Keratinocyte (primary cell): Measurements from ENCODE around the gene ROR2. TPM values are rescaled to one million over a fixed set of nuclear protein-coding genes. Genes with fewer than 3 reads are reported as not detected.

Experiments used
- DNase-seq: peaks from one replicate; pipeline ENCODE4 v3.0.0-alpha.2; 2011; ENCODE audit warnings: low read depth, missing footprints, low spot score
- FAIRE-seq: peaks from 2 replicates; lab custom pipeline; 2011; peaks lifted over from hg19 to GRCh38; lab: Jason Lieb, UNC
- H2AFZ ChIP-seq: 2 replicates; pipeline ENCODE4 v1.6.0; 2012; ENCODE audit warnings: low read length, control low read depth, inconsistent platforms; ENCODE audit not compliant: control insufficient read depth
- H3K27ac ChIP-seq: 2 replicates; pipeline ENCODE4 v1.5.1; 2011; ENCODE audit warnings: low read length; ENCODE audit not compliant: control insufficient read depth, insufficient read depth
- H3K27me3 ChIP-seq: 3 replicates; pipeline ENCODE4 v1.6.0; 2011; ENCODE audit warnings: low read length; ENCODE audit not compliant: control insufficient read depth, insufficient read depth; ENCODE audit errors: extremely low read depth
- H3K36me3 ChIP-seq, 2 experiments: 2 replicates in 1 of 2; 3 replicates in 1 of 2; pipeline ENCODE4 v1.5.1; 2011; ENCODE audit warnings: low read length in 2 of 2, mild to moderate bottlenecking in 1 of 2; ENCODE audit not compliant: control insufficient read depth in 2 of 2, insufficient read depth in 2 of 2; ENCODE audit errors: extremely low read depth in 1 of 2
- H3K4me1 ChIP-seq: 3 replicates; pipeline ENCODE4 v1.5.1; 2011; ENCODE audit warnings: low read length; ENCODE audit not compliant: control insufficient read depth, insufficient read depth; ENCODE audit errors: extremely low read depth
- H3K4me2 ChIP-seq: 3 replicates; pipeline ENCODE4 v1.6.0; 2011; ENCODE audit warnings: low read depth, low read length; ENCODE audit not compliant: control insufficient read depth, insufficient read depth; ENCODE audit errors: extremely low read depth
- H3K4me3 ChIP-seq, 3 experiments: fragments of 200-600 bp in 1 of 3; sonication (generic) in 1 of 3; 2 replicates in 2 of 3; 3 replicates in 1 of 3; pipeline ENCODE4 v1.5.1; 2011 to 2016; ENCODE audit warnings: low read length in 3 of 3, mild to moderate bottlenecking in 3 of 3, control low read depth in 2 of 3, inconsistent platforms in 1 of 3, low read depth in 1 of 3, mixed read lengths in 1 of 3, mixed run types in 1 of 3, moderate library complexity in 1 of 3; ENCODE audit not compliant: control insufficient read depth in 2 of 3, insufficient read depth in 2 of 3; ENCODE audit errors: extremely low read depth in 1 of 3
- H3K79me2 ChIP-seq: 2 replicates; pipeline ENCODE4 v1.6.0; 2012; ENCODE audit warnings: low read length; ENCODE audit not compliant: control insufficient read depth, insufficient read depth
- H3K9ac ChIP-seq: 3 replicates; pipeline ENCODE4 v1.6.0; 2011; ENCODE audit warnings: low read length; ENCODE audit not compliant: control insufficient read depth, insufficient read depth; ENCODE audit errors: extremely low read depth
- H3K9me1 ChIP-seq: 3 replicates; pipeline ENCODE4 v1.6.0; 2011; ENCODE audit warnings: low read length; ENCODE audit not compliant: control insufficient read depth, insufficient read depth; ENCODE audit errors: extremely low read depth
- H3K9me3 ChIP-seq: 2 replicates; pipeline ENCODE4 v1.5.1; 2012; ENCODE audit warnings: low read depth, low read length; ENCODE audit not compliant: control insufficient read depth
- H4K20me1 ChIP-seq: 3 replicates; pipeline ENCODE4 v1.6.0; 2011; ENCODE audit warnings: low read length; ENCODE audit not compliant: control insufficient read depth, insufficient read depth; ENCODE audit errors: extremely low read depth
- CTCF ChIP-seq, 3 experiments: IDR thresholded peaks in 1 of 3; conservative IDR thresholded peaks in 1 of 3; optimal IDR thresholded peaks in 1 of 3; 2 replicates in 2 of 3; 3 replicates in 1 of 3; pipeline versions ENCODE3 to v1.5.1; 2011; ENCODE audit warnings: low read length in 3 of 3, mild to moderate bottlenecking in 3 of 3, moderate library complexity in 2 of 3, control low read depth in 1 of 3, inconsistent platforms in 1 of 3; ENCODE audit not compliant: insufficient read depth in 2 of 3; ENCODE audit errors: extremely low read depth in 1 of 3
- EZH2 ChIP-seq: IDR thresholded peaks from one replicate; pipeline ENCODE4 v1.6.1; 2012; ENCODE audit warnings: inconsistent platforms, mild to moderate bottlenecking, low read length, moderate library complexity
- dilution Hi-C: fragments of 300-500 bp; cut with MboI; formaldehyde crosslinking; loops from one replicate; pipeline ENCODE4 v1.7.0; 2020; ENCODE audit warnings: low sequenced_read_pairs; ENCODE audit not compliant: extremely low pct_ligation_motif_present
- polyA plus RNA-seq, 5 experiments: library from polyadenylated mRNA; depleted of rRNA in 3 of 5; stranded (reverse) in 3 of 5; stranded (forward) in 1 of 5; unstranded in 1 of 5; fragments of >200 nt; gene quantifications; 1 replicate in 1 of 5; 2 replicates in 3 of 5; 3 replicates in 1 of 5; pipeline versions ENCODE4 v1.2.1 to v1.2.3, GENCODE V29; 2011 to 2012; ENCODE audit warnings: missing spikeins in 2 of 5, low read depth in 1 of 5, low replicate concordance in 1 of 5

ROR2 gene
- polyA plus RNA-seq, 1 donor (not counting 4 experiments of a cell fraction or from before 2014, with no cell fraction given): 0.22 TPM

- no peak for FAIRE-seq
- H4K20me1 ChIP-seq: no peaks in the 10 kb centered on the region
Measured at GRCh38 chr9:91923145-91923544, 26.9 kb downstream of the ROR2 start.

DNA sequence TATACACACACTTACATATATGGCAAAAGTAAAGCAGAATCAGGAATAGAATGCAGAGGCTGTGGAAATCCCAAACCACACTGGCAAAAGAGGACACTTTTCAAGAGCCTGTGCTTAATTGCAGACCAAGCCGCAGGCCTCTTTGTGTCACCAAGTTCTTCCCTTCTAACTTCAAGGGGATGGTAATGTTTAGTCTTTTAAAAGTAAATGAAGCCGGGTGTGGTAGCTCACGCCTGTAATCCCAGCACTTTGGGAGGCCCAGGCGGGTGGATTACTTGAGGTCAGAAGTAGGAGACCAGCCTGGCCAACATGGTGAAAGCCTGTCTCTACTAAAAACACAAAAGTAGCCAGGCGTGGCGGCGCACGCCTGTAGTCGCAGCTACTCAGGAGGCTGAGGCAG lies 28.7 kb downstream of the ROR2 start:
- no peaks in the 10 kb centered on the region for H3K4me1 ChIP-seq
- FAIRE-seq (no peak), DNase-seq (no peak)
- H3K9me3 ChIP-seq: no peaks in the 10 kb centered on the region
- TF ChIP-seq EZH2: no peak
- TF ChIP-seq CTCF (optimal IDR thresholded peaks at IDR 0.05 in 1 of 3, IDR thresholded peaks at IDR 0.05 in 1 of 3, conservative IDR thresholded peaks at IDR 0.05 in 1 of 3; ENCODE audit: extremely low read depth in 1 of 3, insufficient read depth in 2 of 3, low read length in 3 of 3): no peak
- peaks cover 3% of the 10 kb centered on the region for H3K27me3 ChIP-seq
- no peak overlapping the region for H2AFZ ChIP-seq
- no peak overlapping the region for H3K4me3 ChIP-seq
- no peaks in the 10 kb centered on the region for H3K79me2 ChIP-seq
- no peaks in the 10 kb centered on the region for H4K20me1 ChIP-seq
- H3K9me1 ChIP-seq: no peaks in the 10 kb centered on the region
- H3K4me2 ChIP-seq: no peak overlapping the region
- no peaks in the 10 kb centered on the region for H3K36me3 ChIP-seq
- H3K27ac ChIP-seq: no peak overlapping the region
- H3K9ac ChIP-seq: no peak overlapping the region
- dilution Hi-C loops: no loop called here

More at GRCh38 chr9:91923145-91923544, 26.9 kb downstream of the ROR2 start:
- H3K9me1 ChIP-seq: no peaks in the 10 kb centered on the region
- H3K4me1 ChIP-seq: no peaks in the 10 kb centered on the region
- TF ChIP-seq EZH2 (no peak), CTCF (optimal IDR thresholded peaks at IDR 0.05 in 1 of 3, IDR thresholded peaks at IDR 0.05 in 1 of 3, conservative IDR thresholded peaks at IDR 0.05 in 1 of 3; ENCODE audit: extremely low read depth in 1 of 3, insufficient read depth in 2 of 3, low read length in 3 of 3) (no peak)
- no peak overlapping the region for H3K9ac ChIP-seq
- dilution Hi-C loops: no loop called here
- H3K9me3 ChIP-seq: no peaks in the 10 kb centered on the region
- H3K27ac ChIP-seq: no peak overlapping the region
- H3K4me2 ChIP-seq: no peak overlapping the region
- H3K27me3 ChIP-seq: no peaks in the 10 kb centered on the region
- no peaks in the 10 kb centered on the region for H3K36me3 ChIP-seq
- no peak overlapping the region for H3K4me3 ChIP-seq
- H3K79me2 ChIP-seq: no peaks in the 10 kb centered on the region
- DNase-seq: no peak
- H2AFZ ChIP-seq: no peak overlapping the region
